HG03432 (cell line): ENCODE data around the gene CSNK1D.

Experiments used
- ATAC-seq: cut with Tn5 transposase; IDR thresholded peaks from one replicate; pipeline ENCODE4 v1.9.1; 2021; ENCODE audit warnings: mild to moderate bottlenecking, moderate library complexity; ENCODE audit not compliant: unreplicated experiment

The CSNK1D gene

GRCh38 chr17:82230609-82231311 lies 42.7 kb downstream of the CSNK1D start:
- peak; percentile 32 for ATAC-seq

GRCh38 chr17:82229698-82230608 lies 43.5 kb downstream of the CSNK1D start:
- ATAC-seq = peak; percentile 1

DNA sequence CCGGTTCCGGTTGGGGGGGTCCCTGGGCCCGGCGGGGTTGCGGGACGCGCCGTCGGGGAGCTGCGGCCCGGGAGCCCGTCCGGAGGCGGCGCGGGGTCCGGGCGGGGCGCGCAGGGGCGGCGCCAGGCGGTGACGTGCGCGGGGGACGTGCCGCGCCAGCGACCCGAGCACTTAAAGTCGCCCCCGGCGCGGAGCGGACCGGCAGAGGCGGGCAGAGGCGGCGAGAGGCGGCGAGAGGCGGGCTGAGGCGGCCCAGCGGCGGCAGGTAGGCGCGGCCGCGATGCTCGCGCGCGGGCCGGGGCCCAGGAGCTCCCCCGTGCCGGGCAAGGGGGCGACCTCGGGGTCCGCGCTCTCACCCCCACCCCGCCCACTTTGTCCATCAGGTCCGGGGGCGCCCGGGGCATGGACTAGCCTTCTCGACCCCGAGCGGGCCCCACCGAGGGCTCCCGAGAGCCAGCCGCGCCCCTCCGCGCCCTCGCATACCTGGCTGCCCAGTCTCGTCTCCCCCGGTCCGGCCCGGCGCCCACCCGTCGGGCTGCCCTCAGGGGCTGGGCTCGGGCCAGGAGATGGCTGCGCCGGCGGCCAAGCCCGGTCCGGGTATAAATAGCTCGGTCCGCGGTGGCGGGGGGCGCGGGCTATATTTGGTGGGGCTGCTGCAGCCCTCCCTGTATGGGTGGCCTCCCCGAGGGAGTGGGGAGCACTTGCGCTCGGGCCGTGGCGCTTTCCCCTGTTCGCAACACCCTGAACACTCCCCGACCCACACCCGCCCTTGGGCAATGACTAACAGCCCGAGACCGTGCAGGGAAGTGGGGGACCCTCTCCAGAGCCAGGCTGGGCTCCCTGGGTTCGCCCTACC lies 44.4 kb downstream of the CSNK1D start, which contains the start of gene SLC16A3:
Gene SLC16A3 (plus strand): TSS at position 201 of the 856 bp plus-strand sequence. CDS start 6,967 bp downstream, outside the sequence.
- peak; percentile 42 for ATAC-seq

- ATAC-seq = peak; percentile 35
These were observed 45.1 kb downstream of the CSNK1D start for GRCh38 chr17:82228278-82228841.

DNA sequence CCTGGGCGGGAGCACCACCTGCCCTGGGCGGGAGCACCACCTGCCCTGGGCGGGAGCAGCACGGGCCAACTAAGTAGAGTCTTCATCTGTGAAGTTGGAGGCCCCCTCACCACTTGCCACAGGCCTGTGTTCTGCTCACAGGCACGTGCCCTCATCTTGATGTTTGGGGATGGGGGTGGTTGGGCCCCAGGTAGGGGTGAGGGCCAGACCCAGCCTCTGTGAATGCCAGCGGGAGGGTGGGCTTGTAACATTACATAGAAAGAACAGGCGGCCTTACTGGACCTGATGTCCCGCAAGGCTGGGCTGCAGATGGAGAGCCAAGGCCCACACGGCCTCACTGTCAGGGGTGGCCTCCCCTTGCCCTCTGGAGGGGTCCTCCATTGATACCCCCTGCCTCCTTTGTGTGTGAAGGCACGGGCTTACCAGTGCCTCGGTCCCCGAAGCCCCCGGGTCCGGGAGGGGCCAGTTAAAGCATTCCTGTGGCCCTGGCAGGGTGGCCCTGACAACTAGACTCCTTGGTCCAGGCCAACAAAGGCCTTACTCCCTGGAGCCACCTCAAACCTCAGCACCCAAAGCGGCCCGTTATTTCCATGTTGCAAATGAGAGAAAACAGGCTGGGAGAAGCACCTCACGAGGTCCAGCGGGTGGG lies 45.7 kb downstream of the CSNK1D start:
- no peak for ATAC-seq

- no peak for ATAC-seq
These were observed 46.5 kb downstream of the CSNK1D start for GRCh38 chr17:82226809-82227628.

GRCh38 chr17:82226146-82226808 lies 47.2 kb downstream of the CSNK1D start:
- ATAC-seq = no peak

- ATAC-seq = no peak
These were observed 48.0 kb downstream of the CSNK1D start for GRCh38 chr17:82225368-82226029.

DNA sequence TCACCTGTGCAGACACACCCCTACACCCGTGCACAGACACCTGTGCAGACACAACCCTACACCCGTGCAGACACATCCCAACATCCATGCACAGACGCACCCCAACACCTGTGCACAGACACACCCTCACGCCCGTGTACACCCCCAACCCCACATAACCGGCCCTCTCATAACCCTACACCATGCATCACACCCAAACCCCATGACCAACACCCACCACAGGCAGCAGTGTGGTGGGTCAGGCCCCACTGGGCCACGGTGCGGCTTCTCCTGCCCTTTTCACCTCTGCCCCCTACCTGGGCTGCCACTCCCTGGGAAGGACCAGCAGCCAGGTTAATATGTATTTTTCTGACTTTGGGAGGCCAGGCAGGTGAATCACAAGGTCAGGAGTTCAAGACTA lies 48.8 kb downstream of the CSNK1D start:
- ATAC-seq = no peak

DNA sequence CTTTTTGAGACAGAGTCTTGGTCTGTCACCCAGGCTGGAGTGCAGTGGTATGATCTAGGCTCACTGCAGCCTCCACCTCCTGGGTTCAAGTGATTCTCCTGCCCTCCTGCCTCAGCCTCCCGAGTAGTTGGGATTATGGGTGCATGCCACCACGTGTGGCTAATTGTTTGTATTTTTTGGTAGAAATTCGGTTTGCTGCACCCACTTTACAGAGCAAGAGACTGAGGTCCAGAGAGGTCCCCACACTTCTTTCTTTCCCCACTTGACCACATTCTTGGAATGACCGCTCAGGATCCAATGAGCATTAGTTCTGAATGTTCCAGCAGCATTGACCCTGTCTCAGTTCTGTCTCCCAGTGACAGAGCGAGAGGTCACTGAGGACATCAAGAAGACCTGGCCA lies 50.0 kb downstream of the CSNK1D start:
- no peak for ATAC-seq

GRCh38 chr17:82222816-82223215 lies 50.7 kb downstream of the CSNK1D start:
- ATAC-seq = no peak

DNA sequence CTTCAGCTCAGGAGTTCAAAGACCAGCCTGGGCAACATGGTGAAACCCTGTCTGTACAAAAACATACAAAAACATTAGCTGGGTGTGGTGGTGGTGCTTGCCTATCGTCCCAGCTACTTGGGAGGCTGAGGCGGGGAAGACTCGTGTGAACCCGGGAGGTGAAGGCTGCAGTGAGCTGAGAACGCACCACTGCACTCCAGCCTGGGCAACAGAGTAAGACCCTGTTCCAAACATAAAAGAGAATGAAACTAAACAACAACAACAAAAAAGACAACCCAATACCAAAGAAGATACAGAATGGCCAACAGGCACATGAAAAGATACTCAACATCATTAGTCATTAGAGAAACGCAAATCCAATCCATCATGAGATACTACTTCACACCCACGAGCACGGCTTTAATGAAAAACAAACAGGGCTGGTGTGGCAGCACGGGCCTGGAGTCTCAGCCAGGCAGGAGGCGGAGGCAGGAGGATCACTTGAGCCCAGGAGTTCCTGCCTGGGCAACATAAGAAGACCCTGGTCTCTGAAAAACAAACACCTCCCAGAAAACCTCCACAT lies 52.1 kb downstream of the CSNK1D start:
- ATAC-seq = no peak

GRCh38 chr17:82219753-82220709 lies 53.5 kb downstream of the CSNK1D start:
- ATAC-seq = no peak

- no peak for ATAC-seq
These were observed 54.4 kb downstream of the CSNK1D start for GRCh38 chr17:82219083-82219482.

GRCh38 chr17:82218349-82219075 lies 55.0 kb downstream of the CSNK1D start:
- no peak for ATAC-seq

DNA sequence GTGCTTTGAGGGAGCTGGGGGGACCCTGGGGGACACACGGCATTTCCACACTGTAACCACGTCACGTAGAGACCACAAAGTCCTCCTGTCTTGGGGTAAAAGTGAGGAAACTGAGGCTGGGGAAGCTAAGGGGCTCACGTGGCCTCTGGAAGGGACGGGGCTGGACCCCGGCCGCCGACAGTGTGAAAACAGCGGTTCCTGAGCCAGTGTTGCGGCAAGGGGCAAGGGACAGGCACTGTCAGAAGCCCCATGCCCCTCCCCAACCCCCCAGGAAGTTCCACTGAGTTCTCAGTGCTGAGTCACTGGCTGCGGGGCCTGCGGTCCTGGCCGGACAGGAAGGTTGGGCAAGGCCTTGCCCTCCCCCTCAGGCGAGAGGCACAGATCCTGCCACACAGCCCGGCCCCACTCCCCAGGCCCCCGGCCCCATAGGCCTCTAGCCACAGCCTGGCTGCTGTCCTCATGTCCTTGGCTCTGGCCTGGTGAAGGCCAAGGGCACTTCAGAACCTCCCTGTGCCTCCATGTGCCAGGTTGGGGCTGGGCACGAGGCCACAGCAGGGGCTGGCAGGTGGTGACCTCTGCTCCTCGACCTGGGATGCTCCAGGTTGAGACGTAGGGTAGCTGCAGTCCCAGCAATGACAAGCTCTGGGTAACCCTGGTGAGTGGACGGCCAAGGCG lies 55.8 kb downstream of the CSNK1D start:
- no peak for ATAC-seq
